A673 (cell line): ENCODE data around the gene ENTHD1. TPM values are rescaled to one million over a fixed set of nuclear protein-coding genes. Genes with fewer than 3 reads are reported as not detected.

ENCODE experiments used
- BruUV-seq: library from RNA; stranded (reverse); fragments of 400-500 nt; replicated peaks from 2 replicates; lab custom pipeline; 2021; lab: Mats Ljungman, UMichigan
- CTCF ChIA-PET: fragments of 300-600 bp; sonication (Branson Sonifier 250); formaldehyde crosslinking; loops from one replicate; lab custom pipeline; 2022; ENCODE audit warnings: antibody characterized with exemption; lab: Charles Lee
- POLR2A ChIA-PET: fragments of 300-600 bp; sonication (Branson Sonifier 250); formaldehyde crosslinking; loops from one replicate; lab custom pipeline; 2022; ENCODE audit warnings: antibody characterized with exemption; ENCODE audit not compliant: low non-redundant PET; lab: Charles Lee
- DNase-seq: peaks from one replicate; pipeline ENCODE4 v3.0.0-alpha.2; 2015; ENCODE audit warnings: low spot score
- H3K27ac ChIP-seq: fragments of 200-600 bp; sonication (generic); 2 replicates; pipeline ENCODE4 v1.5.1; 2016; ENCODE audit warnings: mixed run types, low read depth, mild to moderate bottlenecking, mixed read lengths, antibody characterized with exemption, low read length; ENCODE audit not compliant: poor library complexity, severe bottlenecking
- H3K27me3 ChIP-seq: fragments of 200-600 bp; sonication (generic); replicated peaks from 2 replicates; pipeline ENCODE4 v1.6.1; 2017; ENCODE audit warnings: mixed run types, low read depth, mild to moderate bottlenecking, mixed read lengths, antibody characterized with exemption, low read length; ENCODE audit not compliant: insufficient read depth, poor library complexity
- H3K36me3 ChIP-seq: fragments of 200-600 bp; sonication (generic); 2 replicates; pipeline ENCODE4 v1.6.1; 2016; ENCODE audit warnings: mixed run types, mild to moderate bottlenecking, mixed read lengths, antibody characterized with exemption, low read length; ENCODE audit not compliant: insufficient read depth, poor library complexity, severe bottlenecking
- H3K4me1 ChIP-seq: fragments of 200-600 bp; sonication (generic); 2 replicates; pipeline ENCODE4 v1.6.1; 2017; ENCODE audit warnings: mixed run types, mild to moderate bottlenecking, mixed read lengths, antibody characterized with exemption, low read length; ENCODE audit not compliant: insufficient read depth, poor library complexity, severe bottlenecking
- H3K4me3 ChIP-seq: fragments of 200-600 bp; sonication (generic); 2 replicates; pipeline ENCODE4 v1.5.1; 2016; ENCODE audit warnings: low read depth, mixed run types, mild to moderate bottlenecking, mixed read lengths, low read length; ENCODE audit not compliant: poor library complexity, severe bottlenecking
- H3K9me3 ChIP-seq: fragments of 200-600 bp; sonication (generic); 2 replicates; pipeline ENCODE4 v1.6.1; 2016; ENCODE audit warnings: mixed run types, low read depth, mild to moderate bottlenecking, mixed read lengths, antibody characterized with exemption, low read length; ENCODE audit not compliant: poor library complexity, severe bottlenecking
- CTCF ChIP-seq: fragments of 300-800, 200-600 bp; sonication (generic); conservative IDR thresholded peaks from 2 replicates; pipeline ENCODE4 v1.5.1; 2017; ENCODE audit warnings: low read depth, mild to moderate bottlenecking, antibody characterized with exemption, low read length, moderate library complexity, mixed read lengths
- EZH2 ChIP-seq: fragments of 200-600 bp; sonication (generic); IDR thresholded peaks from 2 replicates; pipeline ENCODE4 v1.6.1; 2017; ENCODE audit warnings: borderline replicate concordance, low read depth, mild to moderate bottlenecking, mixed read lengths, antibody characterized with exemption, low read length; ENCODE audit not compliant: poor library complexity, severe bottlenecking
- intact Hi-C: fragments of 100-400 bp; cut with micrococcal nuclease; formaldehyde crosslinking; loops from one replicate; pipeline ENCODE4 v1.10.0; 2022; ENCODE audit not compliant: unreplicated experiment
- total RNA-seq: library from RNA; stranded (reverse); gene quantifications from 2 replicates; pipeline ENCODE4 v1.2.3, GENCODE V29; 2021

ENTHD1 gene
- total RNA-seq, 1 experiment from 2014 or later, result not detected

GRCh38 chr22:39928536-39929520, 35.3 kb upstream of the ENTHD1 start:
- CTCF ChIA-PET, result no interaction called here
- BruUV-seq, result no TSS peak
- no peak overlapping the region for H3K4me3 ChIP-seq
- H3K9me3 ChIP-seq, result no peaks in the 10 kb centered on the region
- peaks cover 49% of the 10 kb centered on the region for H3K27me3 ChIP-seq
- intact Hi-C loops, result no loop called here
- no peak for TF ChIP-seq CTCF
- no peak for TF ChIP-seq EZH2
- no peak for DNase-seq
- H3K4me1 ChIP-seq, result no peaks in the 10 kb centered on the region
- POLR2A ChIA-PET, result no interaction called here
- H3K36me3 ChIP-seq, result no peaks in the 10 kb centered on the region
- H3K27ac ChIP-seq, result no peak overlapping the region

- Histone ChIP-seq H3K27ac (no peak overlapping the region), H3K36me3 (no peaks in the 10 kb centered on the region), H3K4me3 (no peak overlapping the region), H3K9me3 (no peaks in the 10 kb centered on the region), H3K4me1 (no peaks in the 10 kb centered on the region), H3K27me3 (peaks cover 52% of the 10 kb centered on the region)
- ChIA-PET POLR2A (no interaction called here), CTCF (no interaction called here)
- no peak for TF ChIP-seq EZH2
- 0 out of 2 replicates have a peak, but pooled peaks have one; percentile 28 for TF ChIP-seq CTCF
- DNase-seq, result no peak
- intact Hi-C loops, result no loop called here
- no TSS peak for BruUV-seq
Measured at GRCh38 chr22:39927544-39927943, 34.0 kb upstream of the ENTHD1 start.

- no peak overlapping the region for H3K27ac ChIP-seq
- ChIA-PET CTCF (no interaction called here), POLR2A (no interaction called here)
- intact Hi-C loops, result no loop called here
- H3K4me3 ChIP-seq, result no peak overlapping the region
- DNase-seq, result no peak
- no peaks in the 10 kb centered on the region for H3K9me3 ChIP-seq
- TF ChIP-seq CTCF, result no peak
- no peak for TF ChIP-seq EZH2
- H3K4me1 ChIP-seq, result no peaks in the 10 kb centered on the region
- no peaks in the 10 kb centered on the region for H3K36me3 ChIP-seq
- peaks cover 47% of the 10 kb centered on the region for H3K27me3 ChIP-seq
- no TSS peak for BruUV-seq
Measured at GRCh38 chr22:39926753-39927152, 33.2 kb upstream of the ENTHD1 start.
